H9 (cell line): ENCODE results near the gene UBXN11. TPM values are rescaled to one million over a fixed set of nuclear protein-coding genes. Genes with fewer than 3 reads are reported as not detected.

Source experiments
- DNase-seq: peaks from one replicate; pipeline ENCODE4 v3.0.0-alpha.2; 2017
- H2AFZ ChIP-seq: one replicate; pipeline ENCODE4 v1.6.1; 2013; ENCODE audit warnings: mild to moderate bottlenecking, low read length, control low read depth, moderate library complexity
- H2AK5ac ChIP-seq: 2 replicates; pipeline ENCODE4 v1.6.1; 2013; ENCODE audit warnings: low read length, control low read depth, mixed read lengths; ENCODE audit not compliant: insufficient read length
- H2BK120ac ChIP-seq: one replicate; pipeline ENCODE4 v1.6.1; 2013; ENCODE audit warnings: low read depth, mild to moderate bottlenecking, low read length, control low read depth, inconsistent platforms; ENCODE audit not compliant: poor library complexity, severe bottlenecking
- H2BK12ac ChIP-seq: 2 replicates; pipeline ENCODE4 v1.6.1; 2013; ENCODE audit warnings: low read length, control low read depth, mixed read lengths, low read depth; ENCODE audit not compliant: insufficient read length
- H2BK15ac ChIP-seq: 2 replicates; pipeline ENCODE4 v1.6.1; 2013; ENCODE audit warnings: low read depth, low read length, control low read depth
- H2BK20ac ChIP-seq: one replicate; pipeline ENCODE4 v1.6.1; 2013; ENCODE audit warnings: low read depth, mild to moderate bottlenecking, low read length, control low read depth, inconsistent platforms; ENCODE audit not compliant: poor library complexity, severe bottlenecking
- H2BK5ac ChIP-seq: 2 replicates; pipeline ENCODE4 v1.6.1; 2013; ENCODE audit warnings: low read length, control low read depth, mixed read lengths; ENCODE audit not compliant: insufficient read length
- H3K14ac ChIP-seq: 2 replicates; pipeline ENCODE4 v1.6.1; 2013; ENCODE audit warnings: low read length, control low read depth; ENCODE audit not compliant: insufficient read depth
- H3K18ac ChIP-seq: 2 replicates; pipeline ENCODE4 v1.6.1; 2013; ENCODE audit warnings: low read depth, mild to moderate bottlenecking, mixed read lengths, low read length, control low read depth; ENCODE audit not compliant: insufficient read length
- H3K23ac ChIP-seq: 2 replicates; pipeline ENCODE4 v1.6.1; 2013; ENCODE audit warnings: low read length, control low read depth, mixed read lengths, low read depth; ENCODE audit not compliant: insufficient read length
- H3K23me2 ChIP-seq: 2 replicates; pipeline ENCODE4 v1.6.1; 2013; ENCODE audit warnings: low read depth, mild to moderate bottlenecking, mixed read lengths, low read length, control low read depth; ENCODE audit not compliant: insufficient read length, poor library complexity, severe bottlenecking
- H3K27ac ChIP-seq: 2 replicates; pipeline ENCODE4 v1.5.1; 2013; ENCODE audit warnings: low read length, control low read depth, mixed read lengths, low read depth; ENCODE audit not compliant: insufficient read length
- H3K27me3 ChIP-seq: 2 replicates; pipeline ENCODE4 v1.6.1; 2013; ENCODE audit warnings: low read length, control low read depth, inconsistent platforms; ENCODE audit not compliant: insufficient read depth
- H3K4ac ChIP-seq: 2 replicates; pipeline ENCODE4 v1.6.1; 2013; ENCODE audit warnings: low read depth, mild to moderate bottlenecking, control low read depth, inconsistent platforms, low read length, moderate library complexity
- H3K4me1 ChIP-seq: 2 replicates; pipeline ENCODE4 v1.6.1; 2013; ENCODE audit warnings: low read length, control low read depth, inconsistent platforms; ENCODE audit not compliant: insufficient read depth
- H3K4me2 ChIP-seq: 2 replicates; pipeline ENCODE4 v1.6.1; 2013; ENCODE audit warnings: low read length, control low read depth, mixed read lengths; ENCODE audit not compliant: insufficient read length, insufficient read depth
- H3K56ac ChIP-seq: 2 replicates; pipeline ENCODE4 v1.6.1; 2013; ENCODE audit warnings: low read depth, mild to moderate bottlenecking, mixed read lengths, low read length, control low read depth; ENCODE audit not compliant: insufficient read length
- H3K79me1 ChIP-seq: 2 replicates; pipeline ENCODE4 v1.6.1; 2013; ENCODE audit warnings: low read depth, mild to moderate bottlenecking, moderate library complexity, low read length, control low read depth, inconsistent platforms; ENCODE audit not compliant: insufficient read depth, poor library complexity, severe bottlenecking
- H3K79me2 ChIP-seq: 2 replicates; pipeline ENCODE4 v1.6.1; 2013; ENCODE audit warnings: low read length, control low read depth, inconsistent platforms; ENCODE audit not compliant: insufficient read depth
- H3K9ac ChIP-seq: 2 replicates; pipeline ENCODE4 v1.6.1; 2013; ENCODE audit warnings: low read length, control low read depth, mixed read lengths; ENCODE audit not compliant: insufficient read length; ENCODE audit errors: extremely low read depth
- H3K9me3 ChIP-seq: one replicate; pipeline ENCODE4 v1.6.1; 2013; ENCODE audit warnings: low read depth, low read length, inconsistent platforms; ENCODE audit not compliant: control insufficient read depth
- H3T11ph ChIP-seq: one replicate; pipeline ENCODE4 v1.6.1; 2013; ENCODE audit warnings: mild to moderate bottlenecking, low read length, control low read depth, inconsistent platforms
- H4K20me1 ChIP-seq: one replicate; pipeline ENCODE4 v1.6.1; 2013; ENCODE audit not compliant: control insufficient read depth, insufficient read length, insufficient read depth
- H4K5ac ChIP-seq: 2 replicates; pipeline ENCODE4 v1.6.1; 2013; ENCODE audit warnings: low read depth, mild to moderate bottlenecking, mixed read lengths, low read length, control low read depth; ENCODE audit not compliant: insufficient read length
- H4K8ac ChIP-seq: replicated peaks from 2 replicates; pipeline ENCODE4 v1.6.1; 2013; ENCODE audit warnings: low read length, control low read depth, mixed read lengths, low read depth; ENCODE audit not compliant: insufficient read length
- H4K91ac ChIP-seq: 2 replicates; pipeline ENCODE4 v1.6.1; 2013; ENCODE audit warnings: low read depth, mild to moderate bottlenecking, moderate library complexity, mixed read lengths, low read length, control low read depth; ENCODE audit not compliant: insufficient read length
- H3K27ac Mint-ChIP-seq, 3 experiments: 2 replicates in 2 of 3; 3 replicates in 1 of 3; pipeline ENCODE4 v1.8.0; 2020 to 2021; ENCODE audit warnings: mixed read lengths in 3 of 3, mild to moderate bottlenecking in 1 of 3, moderate library complexity in 1 of 3
- H3K27me3 Mint-ChIP-seq: 2 replicates; pipeline ENCODE4 v1.8.0; 2021; ENCODE audit warnings: low read depth, mild to moderate bottlenecking, moderate library complexity, mixed read lengths
- H3K36me3 Mint-ChIP-seq, 3 experiments: 2 replicates in 2 of 3; 3 replicates in 1 of 3; pipeline ENCODE4 v1.8.0; 2020 to 2021; ENCODE audit warnings: low read depth in 3 of 3, mixed read lengths in 3 of 3; ENCODE audit not compliant: insufficient read depth in 1 of 3
- H3K4me1 Mint-ChIP-seq, 2 experiments: 2 replicates each; pipeline ENCODE4 v1.8.0; 2020; ENCODE audit warnings: mixed read lengths in 2 of 2
- H3K4me3 Mint-ChIP-seq, 2 experiments: 2 replicates in 1 of 2; 3 replicates in 1 of 2; pipeline ENCODE4 v1.8.0; 2020 to 2021; ENCODE audit warnings: mild to moderate bottlenecking in 2 of 2, mixed read lengths in 2 of 2, moderate library complexity in 1 of 2
- H3K9me3 Mint-ChIP-seq, 2 experiments: 2 replicates in 1 of 2; 3 replicates in 1 of 2; pipeline ENCODE4 v1.8.0; 2020; ENCODE audit warnings: mild to moderate bottlenecking in 2 of 2, mixed read lengths in 2 of 2, moderate library complexity in 1 of 2
- WGBS: extraction: QIAGEN DNeasy Blood & Tissue Kit; methylation state at CpG from one replicate; pipeline ENCODE4 v1.1.7; 2013; ENCODE audit warnings: missing lambda C conversion rate, low lambda C conversion rate, mixed read lengths; ENCODE audit not compliant: insufficient read length; ENCODE audit errors: extremely low coverage; 5-methylcytosine and 5-hydroxymethylcytosine counted together
- total RNA-seq: library from RNA; stranded (reverse); gene quantifications from 2 replicates; pipeline ENCODE4 v1.2.1, GENCODE V29; 2021
- TF ChIP-seq, protein P1 (sequence below): fragments of 200-600 bp; sonication (generic); conservative IDR thresholded peaks from 3 replicates; pipeline ENCODE4 v1.8.0; 2021; ENCODE audit warnings: antibody characterized with exemption, mild to moderate bottlenecking

The UBXN11 gene
- total RNA-seq, 1 experiment from 2014 or later: 13.7 TPM

DNA sequence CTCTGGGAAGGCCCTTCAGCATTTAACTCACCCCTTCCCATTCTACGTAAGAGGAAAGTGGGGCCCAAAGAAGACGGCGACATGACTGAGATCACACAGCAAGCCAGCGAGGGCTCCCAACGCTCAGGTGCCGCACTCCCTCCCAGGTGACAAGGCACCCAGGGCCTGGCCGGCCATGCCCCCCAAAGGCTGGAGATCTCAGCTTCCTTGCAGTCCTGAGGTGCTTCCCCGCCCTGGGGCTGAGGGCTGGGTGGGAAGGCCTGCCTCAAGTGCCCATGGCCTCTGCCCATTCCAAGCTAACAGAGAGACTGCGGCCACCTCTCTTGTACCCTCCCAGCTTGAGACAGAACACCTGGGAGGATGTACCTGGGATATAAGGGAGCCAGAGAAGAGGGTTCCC is 48.5 kb upstream of the UBXN11 start:
- H3K14ac ChIP-seq: no peak overlapping the region
- no peak overlapping the region for H2BK120ac ChIP-seq
- H3K79me2 ChIP-seq: no peaks in the 10 kb centered on the region
- peaks cover 44 to 57% of the 10 kb centered on the region in 2 experiments for H3K4me1 Mint-ChIP-seq
- H2AK5ac ChIP-seq: no peak overlapping the region
- H3K36me3 Mint-ChIP-seq: no peaks in the 10 kb centered on the region
- peak; percentile 24 for DNase-seq
- H3K27ac Mint-ChIP-seq: no peak overlapping the region
- H2BK12ac ChIP-seq: no peak overlapping the region
- H3K27ac ChIP-seq: no peak overlapping the region
- no peak overlapping the region for H2BK20ac ChIP-seq
- H3K18ac ChIP-seq: no peak overlapping the region
- H3K23me2 ChIP-seq: no peaks in the 10 kb centered on the region
- H4K5ac ChIP-seq: no peak overlapping the region
- no peak overlapping the region for H3K4ac ChIP-seq
- no peak overlapping the region for H2BK15ac ChIP-seq
- peaks cover 18% of the 10 kb centered on the region for H3K27me3 Mint-ChIP-seq
- H3K9ac ChIP-seq: no peak overlapping the region
- no peaks in the 10 kb centered on the region for H3K79me1 ChIP-seq
- H3T11ph ChIP-seq: no peak overlapping the region
- no peak overlapping the region for H2AFZ ChIP-seq
- no peaks in the 10 kb centered on the region for H3K27me3 ChIP-seq
- TF ChIP-seq, protein P1, sequence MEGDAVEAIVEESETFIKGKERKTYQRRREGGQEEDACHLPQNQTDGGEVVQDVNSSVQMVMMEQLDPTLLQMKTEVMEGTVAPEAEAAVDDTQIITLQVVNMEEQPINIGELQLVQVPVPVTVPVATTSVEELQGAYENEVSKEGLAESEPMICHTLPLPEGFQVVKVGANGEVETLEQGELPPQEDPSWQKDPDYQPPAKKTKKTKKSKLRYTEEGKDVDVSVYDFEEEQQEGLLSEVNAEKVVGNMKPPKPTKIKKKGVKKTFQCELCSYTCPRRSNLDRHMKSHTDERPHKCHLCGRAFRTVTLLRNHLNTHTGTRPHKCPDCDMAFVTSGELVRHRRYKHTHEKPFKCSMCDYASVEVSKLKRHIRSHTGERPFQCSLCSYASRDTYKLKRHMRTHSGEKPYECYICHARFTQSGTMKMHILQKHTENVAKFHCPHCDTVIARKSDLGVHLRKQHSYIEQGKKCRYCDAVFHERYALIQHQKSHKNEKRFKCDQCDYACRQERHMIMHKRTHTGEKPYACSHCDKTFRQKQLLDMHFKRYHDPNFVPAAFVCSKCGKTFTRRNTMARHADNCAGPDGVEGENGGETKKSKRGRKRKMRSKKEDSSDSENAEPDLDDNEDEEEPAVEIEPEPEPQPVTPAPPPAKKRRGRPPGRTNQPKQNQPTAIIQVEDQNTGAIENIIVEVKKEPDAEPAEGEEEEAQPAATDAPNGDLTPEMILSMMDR: no peak
- no peak overlapping the region for H4K8ac ChIP-seq
- peaks cover 5% of the 10 kb centered on the region for H3K4me1 ChIP-seq
- H3K23ac ChIP-seq: no peak overlapping the region
- no peak overlapping the region for H4K91ac ChIP-seq
- H3K9me3 Mint-ChIP-seq: no peaks in the 10 kb centered on the region; a peak in 1 of 5 replicates
- no peaks in the 10 kb centered on the region for H3K9me3 ChIP-seq
- no peak overlapping the region for H3K56ac ChIP-seq
- no peak overlapping the region for H3K4me3 Mint-ChIP-seq
- H2BK5ac ChIP-seq: no peak overlapping the region
- H4K20me1 ChIP-seq: no peaks in the 10 kb centered on the region
- WGBS: no CpG with 5 or more reads among the region's 9 CpGs
- H3K4me2 ChIP-seq: no peak overlapping the region
